DMS79 (cell line): Measurements from ENCODE around the gene IL15RA.
"Not testable (repeated sequence)": the region's sequence is repeated elsewhere in the genome, so short reads cannot be mapped to it uniquely, and the experiment has no call there.

Source experiments
- DNase-seq: peaks from one replicate; lab custom pipeline; 2025; lab: John Stamatoyannopoulos, UW

Gene IL15RA

GRCh38 chr10:5968681-5969453, 8.5 kb downstream of the IL15RA start:
- no peak for DNase-seq

- DNase-seq = no peak
These were observed 9.2 kb downstream of the IL15RA start for GRCh38 chr10:5968037-5968680.

GRCh38 chr10:5965266-5965665, 12.1 kb downstream of the IL15RA start:
- DNase-seq = no peak

- no peak for DNase-seq
These were observed 12.6 kb downstream of the IL15RA start for GRCh38 chr10:5964736-5965135.

GRCh38 chr10:5963591-5963990, 13.8 kb downstream of the IL15RA start:
- no peak for DNase-seq

- no peak for DNase-seq
These were observed 14.3 kb downstream of the IL15RA start for GRCh38 chr10:5963071-5963470.

GRCh38 chr10:5962358-5962940, 14.9 kb downstream of the IL15RA start:
- not testable (repeated sequence) for DNase-seq

GRCh38 chr10:5961405-5962100, 15.8 kb downstream of the IL15RA start:
- DNase-seq = no peak

- not testable (repeated sequence) for DNase-seq
These were observed 16.4 kb downstream of the IL15RA start for GRCh38 chr10:5960973-5961275.

- no peak for DNase-seq
These were observed 17.0 kb downstream of the IL15RA start for GRCh38 chr10:5960070-5960972.

- no peak for DNase-seq
These were observed 17.7 kb downstream of the IL15RA start for GRCh38 chr10:5959581-5960069.

GRCh38 chr10:5959142-5959541, 18.2 kb downstream of the IL15RA start:
- DNase-seq = no peak

- DNase-seq = no peak
These were observed 18.7 kb downstream of the IL15RA start for GRCh38 chr10:5958675-5959074.

- no peak for DNase-seq
These were observed 19.3 kb downstream of the IL15RA start for GRCh38 chr10:5958077-5958476.

- no peak for DNase-seq
These were observed 21.0 kb downstream of the IL15RA start for GRCh38 chr10:5956146-5956936.

GRCh38 chr10:5953676-5954075, 23.7 kb downstream of the IL15RA start:
- no peak for DNase-seq

GRCh38 chr10:5952731-5953385, 24.5 kb downstream of the IL15RA start:
- no peak for DNase-seq

GRCh38 chr10:5951721-5952407, 25.5 kb downstream of the IL15RA start:
- no peak for DNase-seq

GRCh38 chr10:5951167-5951711, 26.1 kb downstream of the IL15RA start:
- DNase-seq = no peak
